COLO668 (cell line): Measurements from ENCODE around the gene USP30.
"Not testable (repeated sequence)": the region's sequence is repeated elsewhere in the genome, so short reads cannot be mapped to it uniquely, and the experiment has no call there.

Experiments
- DNase-seq: peaks from one replicate; lab custom pipeline; 2025; ENCODE audit not compliant: unreplicated experiment; lab: John Stamatoyannopoulos, UW

The USP30 gene, protein sequence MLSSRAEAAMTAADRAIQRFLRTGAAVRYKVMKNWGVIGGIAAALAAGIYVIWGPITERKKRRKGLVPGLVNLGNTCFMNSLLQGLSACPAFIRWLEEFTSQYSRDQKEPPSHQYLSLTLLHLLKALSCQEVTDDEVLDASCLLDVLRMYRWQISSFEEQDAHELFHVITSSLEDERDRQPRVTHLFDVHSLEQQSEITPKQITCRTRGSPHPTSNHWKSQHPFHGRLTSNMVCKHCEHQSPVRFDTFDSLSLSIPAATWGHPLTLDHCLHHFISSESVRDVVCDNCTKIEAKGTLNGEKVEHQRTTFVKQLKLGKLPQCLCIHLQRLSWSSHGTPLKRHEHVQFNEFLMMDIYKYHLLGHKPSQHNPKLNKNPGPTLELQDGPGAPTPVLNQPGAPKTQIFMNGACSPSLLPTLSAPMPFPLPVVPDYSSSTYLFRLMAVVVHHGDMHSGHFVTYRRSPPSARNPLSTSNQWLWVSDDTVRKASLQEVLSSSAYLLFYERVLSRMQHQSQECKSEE

DNA sequence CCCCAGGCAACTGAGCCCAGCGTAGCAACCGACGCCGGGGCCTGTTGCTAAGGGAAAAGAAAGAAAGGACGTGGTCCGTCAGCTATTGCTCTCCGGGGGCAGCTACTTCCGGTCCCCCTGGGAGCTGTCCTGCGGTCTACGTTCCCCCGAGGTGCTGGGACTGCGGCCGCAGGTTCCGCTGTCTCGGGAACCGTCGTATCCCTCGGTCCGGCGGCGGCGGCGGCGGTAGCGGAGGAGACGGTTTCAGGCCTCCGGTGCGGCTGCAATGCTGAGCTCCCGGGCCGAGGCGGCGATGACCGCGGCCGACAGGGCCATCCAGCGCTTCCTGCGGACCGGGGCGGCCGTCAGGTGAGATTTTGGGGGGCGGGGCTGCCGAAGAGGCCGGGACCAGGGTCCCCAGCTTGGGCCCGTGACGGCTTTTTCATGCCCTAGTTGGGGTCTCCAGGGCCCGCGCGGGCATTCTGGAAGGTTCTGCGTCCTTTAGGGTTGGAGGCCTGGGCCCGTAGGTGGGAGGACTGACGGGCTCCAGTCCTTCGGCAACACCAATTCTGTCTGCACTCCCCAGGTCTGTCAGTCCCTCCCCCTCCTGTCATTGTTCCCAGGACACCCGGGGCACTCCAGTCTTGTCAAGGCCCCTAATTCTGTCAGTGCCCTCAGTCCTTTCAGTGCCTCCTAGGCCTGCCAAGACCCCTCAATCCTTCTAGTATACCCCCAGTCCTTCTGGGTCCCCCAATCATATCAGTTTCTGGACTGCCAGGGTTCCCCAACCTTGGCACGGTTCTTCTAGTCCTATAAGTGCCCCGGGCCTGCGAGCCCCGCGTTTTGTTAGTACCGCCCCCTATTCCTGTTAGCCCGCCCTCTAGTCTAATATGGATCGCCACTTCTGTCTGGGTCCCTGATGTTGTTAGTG is at the start of gene USP30:
Gene USP30 (plus strand): TSS at position 163 of the 910 bp plus-strand sequence. CDS start 103 bp downstream, at position 266.
- DNase-seq: peak; percentile 91

DNA sequence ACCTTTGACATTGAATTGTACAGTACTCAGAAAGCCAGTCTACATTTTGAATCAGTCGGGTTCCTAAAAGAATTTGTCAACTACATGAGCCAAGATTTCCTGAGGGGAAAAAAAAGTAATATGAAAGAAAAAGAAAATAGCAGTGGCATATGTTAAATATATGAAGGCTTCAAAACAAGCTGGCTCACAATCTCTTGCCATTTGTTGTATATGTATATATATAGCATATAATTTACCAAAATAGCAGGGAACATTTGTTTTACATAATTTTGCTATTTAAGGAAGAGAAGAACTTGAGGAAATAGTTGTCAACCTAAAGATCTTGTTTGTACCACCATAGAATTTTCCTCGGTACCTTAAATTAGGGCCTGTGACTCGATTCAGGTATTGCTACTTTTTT is 48.4 kb upstream of the USP30 start:
- DNase-seq: no peak

DNA sequence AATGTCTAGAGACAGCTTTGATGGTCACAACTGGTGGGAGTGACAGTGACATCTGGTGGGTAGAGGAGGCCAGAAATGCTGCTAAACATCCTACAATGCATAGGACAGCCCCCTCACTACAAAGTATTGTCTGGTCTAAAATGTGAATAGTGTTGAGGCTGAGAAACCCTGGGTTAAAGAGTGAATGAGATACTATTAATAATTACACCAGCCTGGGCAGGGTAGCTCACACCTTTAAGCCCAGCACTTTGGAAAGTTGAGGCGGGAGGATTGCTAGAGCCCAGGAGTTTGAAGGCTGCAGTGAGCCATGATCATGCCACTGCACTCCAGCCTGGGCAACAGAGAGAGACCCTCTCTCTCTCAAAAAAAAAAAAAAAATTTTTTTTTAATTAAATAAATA is 42.6 kb upstream of the USP30 start:
- DNase-seq: no peak

DNA sequence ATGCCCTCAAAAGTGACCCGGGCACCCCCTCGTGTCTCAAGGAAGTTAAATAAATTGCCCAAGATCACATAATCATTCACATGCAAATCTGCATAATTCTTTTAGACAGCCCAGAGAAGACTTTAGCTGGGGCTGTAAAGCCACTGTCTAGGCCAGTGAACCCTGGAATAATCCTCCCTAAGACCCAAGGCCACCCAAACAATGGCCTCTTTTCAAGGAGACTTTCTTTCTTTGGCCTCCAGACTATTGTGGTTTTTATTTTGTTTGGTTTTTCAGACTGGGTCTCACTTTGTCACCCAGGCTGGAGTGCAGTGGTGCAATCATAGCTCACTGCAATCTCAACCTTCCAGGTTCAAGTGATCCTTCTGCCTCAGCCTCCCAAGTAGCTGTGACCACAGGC is 42.1 kb upstream of the USP30 start:
- DNase-seq: no peak

DNA sequence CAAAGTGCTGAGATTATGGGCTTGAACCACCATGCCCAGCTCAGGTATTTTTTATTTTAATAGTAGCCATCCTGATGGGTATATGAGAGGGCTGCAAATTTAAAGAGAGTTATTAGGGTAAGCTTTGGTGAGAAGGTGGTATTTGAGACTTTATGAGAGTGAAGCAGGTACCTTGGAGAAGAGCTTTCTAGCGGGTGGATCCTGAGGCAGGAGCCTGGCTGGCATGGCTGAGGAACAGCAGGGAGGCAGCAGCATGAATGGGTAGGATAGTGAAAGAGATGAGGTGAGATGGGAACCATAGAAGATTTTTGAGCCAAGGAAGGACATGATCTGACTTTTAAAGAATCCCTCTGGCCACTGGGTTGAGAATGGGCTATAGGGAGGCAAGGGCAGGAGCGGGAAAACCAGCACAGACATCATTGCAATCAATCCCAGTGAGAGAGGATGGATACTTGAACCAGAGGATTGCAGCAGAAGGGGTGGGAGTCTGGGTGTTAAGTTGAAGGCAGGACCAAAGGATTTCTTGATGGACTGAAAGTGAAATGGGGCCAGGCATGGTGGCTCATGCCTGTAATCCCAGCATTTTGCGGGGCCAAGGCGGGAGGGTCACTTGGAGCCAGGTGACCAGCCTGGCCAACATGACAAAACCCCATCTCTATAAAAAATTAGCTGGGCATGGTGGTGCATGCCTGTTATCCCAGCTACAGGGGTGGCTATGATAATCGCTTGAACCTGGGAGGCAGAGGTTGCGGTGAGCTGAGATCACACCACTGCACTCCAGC is 37.2 kb upstream of the USP30 start:
- DNase-seq: no peak

DNA sequence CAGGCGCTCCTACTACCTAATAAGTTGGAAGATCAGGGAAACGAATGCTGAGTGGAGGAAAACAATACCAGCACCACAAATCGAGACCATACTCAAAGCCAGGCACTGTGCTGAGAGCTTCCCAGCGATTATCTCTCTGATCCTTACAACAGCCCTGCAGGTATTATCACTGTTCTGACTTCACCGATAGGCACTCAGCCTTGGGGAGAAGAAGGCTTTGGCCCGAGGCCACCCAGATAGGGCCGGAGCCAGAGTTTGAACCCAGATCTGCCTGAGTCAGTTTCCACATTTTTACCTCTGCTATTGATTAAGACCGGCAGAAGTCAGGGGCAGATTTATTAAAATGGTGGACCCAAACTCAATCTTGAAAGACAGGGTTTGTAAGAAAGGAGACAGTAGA is 36.4 kb upstream of the USP30 start:
- DNase-seq: no peak

DNA sequence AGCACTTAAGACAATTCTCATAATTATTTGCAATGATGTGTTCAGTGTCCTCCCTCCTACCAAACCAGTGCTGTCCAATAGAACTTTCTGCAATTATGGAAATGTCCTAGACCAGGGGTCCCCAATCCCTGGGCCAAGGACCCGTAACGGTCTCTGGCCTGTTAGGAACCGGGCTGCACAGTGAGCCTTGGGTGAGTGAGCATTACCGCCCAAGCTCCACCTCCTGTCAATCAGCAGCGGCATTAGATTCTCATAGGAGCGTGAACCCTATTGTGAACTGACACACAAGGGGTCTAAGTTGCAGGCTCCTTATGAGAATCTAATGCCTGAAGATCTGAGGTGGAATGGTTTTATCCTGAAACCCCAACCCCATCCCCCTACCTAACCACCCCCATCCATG is 35.4 kb upstream of the USP30 start:
- DNase-seq: no peak

DNA sequence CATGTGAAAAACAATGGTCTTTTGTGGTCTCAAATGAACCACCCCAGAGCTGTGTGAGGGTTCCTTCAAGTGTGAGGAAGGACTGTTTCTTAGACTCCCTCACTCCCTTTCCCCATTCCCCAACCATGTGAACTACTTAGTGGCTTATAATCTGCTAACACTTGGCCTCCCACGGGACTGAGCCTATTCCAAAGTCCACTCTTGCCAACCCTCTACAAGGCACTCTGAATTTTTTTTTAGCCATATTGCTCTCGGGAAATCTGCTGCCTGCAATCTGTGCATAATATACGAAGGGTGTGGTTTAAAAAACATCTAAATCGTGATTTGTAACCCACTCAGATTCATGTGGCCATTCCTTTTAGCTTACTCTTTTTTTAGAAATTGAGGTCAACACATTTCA is 34.1 kb upstream of the USP30 start:
- DNase-seq: no peak

DNA sequence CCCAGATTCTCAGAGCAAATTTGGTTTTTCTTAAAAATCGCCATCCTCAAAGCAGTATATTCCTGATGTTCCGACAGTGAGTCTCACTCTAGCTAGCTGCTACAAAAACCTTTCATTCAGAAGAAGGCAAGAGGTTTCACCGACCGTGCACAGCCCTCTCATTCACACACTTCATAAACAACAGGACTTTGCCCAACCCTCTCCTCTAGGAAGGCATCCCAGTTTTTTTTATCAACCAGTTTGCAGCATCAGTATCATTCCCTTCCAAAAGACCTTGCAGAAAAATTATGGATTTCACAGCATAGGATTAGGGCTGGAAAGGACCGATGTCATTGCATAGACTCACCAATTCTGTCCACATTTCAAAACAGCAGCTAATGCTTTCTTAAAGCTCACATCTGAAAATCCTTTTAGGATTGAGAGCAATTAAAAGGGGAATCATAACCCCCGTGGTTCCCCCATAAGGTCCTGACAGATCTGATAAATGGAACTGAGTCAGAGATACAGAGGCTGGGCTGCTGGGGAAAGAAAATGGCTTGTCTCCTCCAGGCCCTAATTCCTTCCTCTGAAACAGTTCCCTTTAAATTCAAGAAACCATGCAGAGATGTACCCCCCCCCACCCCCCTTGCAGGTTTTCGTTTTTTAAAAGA is 32.1 kb upstream of the USP30 start:
- DNase-seq: no peak

DNA sequence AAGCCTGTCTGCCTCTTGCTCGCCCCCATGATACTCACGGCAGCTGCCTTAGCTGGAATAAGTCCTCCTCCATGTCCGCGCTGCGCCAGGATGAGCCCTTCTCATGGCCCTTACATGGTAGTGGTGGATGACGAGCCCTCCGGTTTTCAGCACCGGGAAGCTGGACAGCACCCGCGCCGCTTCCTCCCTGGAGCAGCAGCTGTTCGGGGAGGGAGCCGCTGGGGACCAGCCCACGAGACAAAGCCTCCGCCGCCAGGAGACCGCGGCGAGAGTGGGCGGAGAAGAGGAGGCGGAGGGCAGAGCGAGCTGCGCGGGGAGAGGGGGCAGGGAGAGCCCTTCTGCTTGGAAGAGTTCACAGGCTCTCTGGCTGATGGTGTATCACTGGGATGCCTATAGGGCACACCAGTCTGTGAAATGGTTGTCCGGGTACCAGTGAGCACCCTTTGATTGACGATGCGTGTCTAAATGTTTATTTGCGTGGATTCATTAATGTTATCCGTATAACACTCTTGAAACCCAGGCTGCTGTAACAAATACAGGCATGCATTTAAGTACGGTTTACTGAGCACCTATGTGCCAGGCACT is 31.5 kb upstream of the USP30 start, which contains the start of gene SVOP:
Gene SVOP (minus strand): TSS at position 273 of the 585 bp plus-strand sequence. CDS start 200 bp downstream, at position 73.
- peak; percentile 91 for DNase-seq

DNA sequence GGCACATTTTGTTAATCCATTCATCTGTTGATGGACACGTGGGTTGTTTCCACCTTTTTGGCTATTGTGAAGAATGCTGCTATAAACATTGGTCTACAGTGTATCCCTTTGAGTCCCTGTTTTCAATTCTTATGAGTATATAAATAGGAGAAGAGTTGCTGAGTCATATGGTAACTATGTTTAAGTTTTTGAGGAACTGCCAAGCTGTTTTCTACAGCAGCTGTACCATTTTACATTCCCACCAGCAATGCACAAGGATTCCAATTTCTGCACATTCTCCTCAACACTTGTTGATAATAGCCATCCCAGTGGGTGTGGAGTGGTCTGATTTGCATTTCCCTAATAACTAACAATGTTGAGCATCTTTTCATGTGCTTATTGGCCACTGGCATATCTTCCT is 24.6 kb upstream of the USP30 start:
- no peak for DNase-seq

DNA sequence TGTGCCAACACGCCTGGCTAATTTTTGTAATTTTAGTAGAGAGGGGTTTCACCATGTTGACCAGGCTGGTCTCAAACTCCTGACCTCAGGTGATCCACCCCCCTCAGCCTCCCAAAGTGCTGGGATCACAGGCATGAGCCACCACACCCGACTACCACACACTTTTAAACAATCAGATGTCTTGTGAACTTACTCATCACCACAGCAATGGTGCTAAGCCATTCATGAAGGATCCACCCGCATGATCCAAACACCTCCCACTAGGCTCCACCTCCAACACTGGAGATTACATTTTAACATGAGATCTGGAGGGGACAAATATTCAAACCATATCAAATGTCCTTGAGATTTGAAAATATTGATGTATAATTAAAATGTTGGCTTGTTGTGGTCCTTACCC is 23.8 kb upstream of the USP30 start:
- not testable (repeated sequence) for DNase-seq

DNA sequence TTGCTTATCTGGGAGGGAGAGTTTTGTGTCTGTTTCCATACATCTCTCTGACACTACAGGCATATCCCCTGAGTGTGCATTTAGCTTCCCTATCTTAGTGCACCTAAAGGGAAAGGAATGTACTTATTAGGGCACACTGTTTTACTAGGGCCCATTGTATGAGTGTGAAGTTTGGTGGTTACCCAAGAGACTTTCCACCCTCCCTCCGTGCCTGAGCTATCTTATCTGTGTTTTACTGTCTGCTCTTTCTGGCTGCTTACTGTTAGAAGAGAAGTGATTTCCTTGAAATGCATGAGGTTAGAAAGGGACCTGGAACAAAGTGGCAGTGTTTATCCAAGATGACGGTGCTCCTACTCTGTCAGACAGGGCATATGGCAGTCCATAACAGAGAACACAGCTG is 23.0 kb upstream of the USP30 start:
- DNase-seq: no peak

DNA sequence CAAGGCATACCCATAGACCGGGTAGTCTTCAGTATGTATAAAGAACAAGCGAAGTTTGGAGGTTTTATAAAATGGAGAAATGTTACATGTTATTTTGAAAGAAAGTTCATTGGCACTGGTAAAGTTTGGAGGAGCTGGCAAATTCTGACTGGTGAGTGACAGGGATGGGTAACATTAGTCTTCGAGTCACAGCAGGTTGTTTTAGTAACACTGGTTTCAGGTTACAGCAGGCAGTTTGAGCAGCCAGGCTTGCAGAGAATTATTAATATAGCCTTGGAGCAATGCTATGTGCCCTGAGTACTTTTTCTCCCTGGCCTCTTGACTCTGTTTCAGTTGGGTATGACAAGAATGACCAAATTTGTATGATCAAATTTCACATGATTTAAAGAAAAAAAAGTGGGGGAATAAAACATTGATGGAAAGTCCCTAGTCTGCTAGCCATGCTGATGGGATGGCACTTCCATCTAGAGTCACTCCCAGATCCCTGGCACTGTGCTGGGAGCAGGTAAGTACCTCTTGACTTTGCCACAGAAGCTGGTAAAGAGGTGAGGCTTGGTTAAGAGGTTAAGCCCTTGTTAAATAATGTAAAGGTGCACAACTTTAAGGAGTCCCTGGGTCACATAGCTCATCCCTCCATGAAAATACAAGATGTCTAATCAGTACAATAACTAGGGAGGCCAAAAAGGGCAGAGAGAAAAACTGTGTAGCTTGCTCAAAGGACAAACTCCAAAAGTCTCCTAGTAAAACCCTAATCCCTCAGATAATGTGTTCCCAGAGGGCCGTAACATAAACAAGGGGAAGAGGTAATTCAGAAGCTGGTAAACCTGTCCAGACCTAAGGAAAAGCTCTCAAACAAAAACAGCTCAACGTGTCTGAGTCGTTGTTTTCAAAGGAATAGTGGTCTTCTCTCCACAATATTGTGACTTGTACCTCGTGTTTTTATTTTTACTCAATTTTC is 18.9 kb upstream of the USP30 start:
- no peak for DNase-seq

DNA sequence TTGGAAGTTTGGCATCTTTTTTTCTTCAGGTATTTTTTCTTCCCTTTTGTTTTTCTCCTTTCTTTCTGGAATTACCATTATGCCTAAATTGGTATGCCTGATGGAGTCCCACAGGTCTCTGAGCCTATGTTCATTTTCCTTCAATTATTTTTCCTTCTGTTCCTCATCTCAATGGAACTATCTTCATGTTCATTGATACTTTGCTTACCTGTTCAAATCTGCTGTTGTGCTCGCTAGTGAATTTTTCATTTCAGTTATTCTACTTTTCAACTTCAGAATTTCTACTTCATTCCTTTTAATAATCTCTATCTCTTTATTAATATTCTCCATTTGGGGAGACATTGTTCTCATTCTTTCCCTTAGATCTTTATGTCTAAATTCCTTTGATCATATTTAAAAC is 15.4 kb upstream of the USP30 start:
- DNase-seq: no peak

DNA sequence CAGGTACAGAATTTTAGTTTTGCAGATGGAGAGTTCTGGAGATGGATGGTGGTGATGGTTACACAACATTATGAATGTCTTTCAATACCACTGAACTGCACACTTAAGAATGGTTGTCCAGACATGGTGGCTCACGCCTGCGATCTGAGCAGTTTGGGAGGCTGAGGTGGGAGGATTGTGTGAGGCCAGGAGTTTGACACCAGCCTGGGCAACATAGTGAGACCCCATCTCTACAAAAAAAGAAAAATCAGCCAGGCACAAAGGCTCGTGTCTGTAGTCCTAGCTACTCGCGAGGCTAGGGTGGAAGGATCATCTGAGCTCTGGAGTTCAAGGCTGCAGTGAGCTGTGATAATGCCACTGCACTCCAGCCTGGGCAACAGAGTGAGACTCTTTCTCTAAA is 8.1 kb upstream of the USP30 start:
- DNase-seq: no peak

DNA sequence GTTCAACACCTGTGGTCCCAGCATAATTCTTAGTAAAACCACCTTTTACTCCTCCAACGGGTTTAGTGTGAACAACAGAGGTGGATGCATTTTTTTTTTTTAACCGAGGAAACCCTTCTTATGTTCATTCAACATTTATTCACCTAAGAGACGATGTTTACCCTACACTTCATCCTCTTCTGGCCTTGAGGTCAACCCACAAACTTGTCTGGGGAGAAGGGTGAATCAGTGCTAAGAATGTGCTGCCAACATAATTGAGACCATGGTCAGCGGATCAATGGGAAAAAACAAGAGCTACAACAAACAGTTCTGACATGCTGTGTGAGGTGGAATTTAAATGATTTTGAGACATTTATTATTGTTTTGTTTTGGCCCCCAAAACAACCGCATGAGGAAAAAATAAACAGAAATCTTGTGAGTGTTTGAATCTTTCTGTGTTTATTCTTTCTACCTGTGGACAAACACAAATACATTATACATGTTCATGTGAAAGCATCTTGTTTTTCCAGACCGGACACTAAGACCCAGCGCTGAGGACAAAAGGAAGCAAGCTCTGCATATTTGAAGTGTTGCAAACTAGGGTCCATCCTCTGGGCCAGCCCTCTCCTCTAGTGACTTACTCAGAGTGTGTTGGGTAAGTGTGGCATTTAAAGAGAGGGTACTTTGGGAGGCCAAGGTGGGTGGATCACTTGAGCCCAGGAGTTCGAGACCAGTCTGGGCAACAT is 5.1 kb upstream of the USP30 start:
- DNase-seq: no peak

DNA sequence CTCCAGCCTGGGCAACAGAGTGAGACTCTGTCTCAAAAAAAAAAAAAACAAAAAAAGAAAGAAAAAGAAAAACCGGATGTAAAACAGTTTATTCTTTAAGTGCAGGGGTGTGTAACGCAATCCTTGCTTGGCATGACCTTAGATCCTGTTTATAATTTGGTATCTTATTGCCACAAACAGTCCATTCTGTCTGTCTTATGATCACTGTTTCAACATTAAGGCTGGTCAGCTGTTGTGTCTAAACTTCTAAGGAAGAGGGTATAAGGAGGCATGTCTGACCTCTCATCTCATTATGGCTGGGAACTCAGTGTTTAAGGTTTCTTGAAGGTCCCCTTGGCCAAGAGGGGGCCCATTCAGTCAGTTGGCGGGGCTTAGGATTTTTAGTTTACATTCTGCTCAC is 3.7 kb upstream of the USP30 start:
- DNase-seq: not testable (repeated sequence)
